Measurements from ENCODE around the gene GNPDA2.
A peak's percentile ranks its signal among the peaks of the same experiment; 100 is the strongest.

GNPDA2 gene

GRCh38 chr4:44678094-44679041 is 48.0 kb downstream of the GNPDA2 start, which contains the start of gene GUF1:
GUF1 (plus strand) TSS chr4:44678420; CDS start chr4:44678623, 203 bp downstream.
- DNase-seq, result peak; percentile 77

GRCh38 chr4:44675366-44675765 is 51.0 kb downstream of the GNPDA2 start:
- DNase-seq, result no peak

DNA sequence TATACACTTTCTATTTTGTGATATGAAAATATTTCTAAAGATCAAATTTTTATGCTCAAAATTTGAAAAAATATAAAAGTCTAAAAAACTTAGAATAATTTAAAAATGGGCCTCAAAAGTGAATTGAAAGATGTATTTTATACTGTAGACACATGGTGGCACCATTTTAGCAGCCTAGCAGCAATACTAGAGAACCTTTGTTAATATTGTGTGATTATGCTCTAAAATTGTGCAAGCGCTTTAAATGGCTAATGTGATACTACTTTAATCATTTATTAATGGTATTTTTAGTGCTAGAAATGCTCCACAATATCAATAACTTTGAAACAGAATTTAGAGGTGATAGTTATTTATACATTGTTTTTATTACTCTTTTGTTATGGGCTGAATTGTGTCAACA is 51.9 kb downstream of the GNPDA2 start:
- DNase-seq, result no peak

GRCh38 chr4:44671636-44672035 is 54.7 kb downstream of the GNPDA2 start:
- DNase-seq, result no peak

DNA sequence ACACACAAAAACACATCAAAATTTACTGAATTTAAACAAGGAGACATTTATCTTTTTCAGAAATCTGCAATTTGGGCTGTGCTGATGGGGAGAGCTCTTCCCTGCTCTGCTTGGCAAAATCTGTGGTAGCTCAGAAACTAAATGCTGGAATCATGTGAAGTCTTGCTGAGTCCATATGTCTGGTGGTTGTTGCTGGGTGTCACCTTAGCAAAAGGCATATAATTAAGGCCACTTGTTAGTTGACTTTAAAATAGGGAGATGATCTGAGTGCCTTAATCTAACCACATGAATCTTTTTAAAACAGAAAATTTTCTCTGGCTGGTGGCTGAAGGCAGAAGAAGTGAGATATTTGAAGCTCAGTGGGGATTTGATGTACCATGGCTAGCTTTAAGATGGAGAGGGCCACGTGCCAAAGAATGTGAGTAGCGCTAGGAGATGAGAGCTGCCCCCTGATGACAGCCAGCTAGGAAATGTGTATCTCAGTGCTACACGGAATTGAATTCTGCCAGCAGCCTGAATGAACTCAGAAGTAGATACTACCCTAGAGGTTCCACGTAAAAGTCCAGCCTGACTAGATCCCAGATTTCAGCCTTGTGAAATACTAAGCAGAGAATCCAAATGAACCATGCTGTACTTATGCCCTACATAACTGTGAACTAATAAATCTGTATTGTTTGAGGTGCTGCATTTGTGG is 55.7 kb downstream of the GNPDA2 start:
- DNase-seq, result no peak

GRCh38 chr4:44668526-44668925 is 57.8 kb downstream of the GNPDA2 start:
- no peak for DNase-seq

GRCh38 chr4:44663539-44664263 is 62.7 kb downstream of the GNPDA2 start:
- no peak for DNase-seq

DNA sequence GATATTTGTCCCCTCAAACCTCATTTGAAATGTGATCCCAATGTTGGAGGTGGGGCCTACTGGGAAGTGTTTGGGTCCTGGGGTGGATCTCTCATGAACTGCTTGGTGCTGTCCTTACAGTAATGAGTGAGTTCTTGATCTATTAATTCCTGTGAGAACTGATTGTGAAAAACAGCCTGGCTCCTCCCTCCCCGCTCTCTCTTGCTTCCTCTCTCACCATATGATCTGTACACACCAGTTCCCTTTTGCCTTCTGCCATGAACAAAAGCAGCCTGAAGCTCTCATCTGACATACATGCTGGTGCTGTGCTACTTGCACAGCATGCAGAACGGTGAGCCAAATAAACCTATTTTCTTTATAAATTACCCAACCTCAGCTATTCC is 63.7 kb downstream of the GNPDA2 start:
- DNase-seq, result no peak

- no peak for DNase-seq
Observed at GRCh38 chr4:44661940-44662622, 64.3 kb downstream of the GNPDA2 start.

GRCh38 chr4:44660396-44660795 is 66.0 kb downstream of the GNPDA2 start:
- no peak for DNase-seq

DNA sequence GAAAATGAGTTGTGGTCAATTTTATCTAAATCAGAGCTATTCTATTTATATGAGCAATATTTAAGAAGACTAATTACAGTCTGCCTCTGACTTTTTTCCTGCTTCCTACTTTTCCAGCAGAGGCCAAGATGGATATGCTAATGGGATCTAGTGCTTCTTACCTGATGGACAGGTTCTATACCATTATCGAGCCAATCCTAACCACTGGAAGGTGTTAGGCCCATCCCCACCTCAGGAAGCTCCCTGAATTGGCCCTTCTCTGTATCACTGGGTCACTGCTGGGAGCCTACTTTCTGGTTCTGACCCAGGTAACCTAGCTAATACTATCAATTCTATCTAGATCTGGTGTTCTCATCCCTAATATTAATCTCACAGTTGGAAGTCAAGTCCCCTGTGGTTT is 74.4 kb downstream of the GNPDA2 start:
- DNase-seq, result no peak
